Caco-2 (cell line): ENCODE measurements around the gene BTBD8. TPM values are rescaled to one million over a fixed set of nuclear protein-coding genes. Genes with fewer than 3 reads are reported as not detected.

Experiments
- BruUV-seq: library from RNA; stranded (reverse); fragments of 400-500 nt; replicated peaks from 2 replicates; lab custom pipeline; 2021; lab: Mats Ljungman, UMichigan
- CTCF ChIA-PET: fragments of 300-600 bp; sonication (Branson Sonifier 250); formaldehyde crosslinking; loops from one replicate; lab custom pipeline; 2022; ENCODE audit warnings: antibody characterized with exemption; lab: Charles Lee
- POLR2A ChIA-PET: fragments of 300-600 bp; sonication (Branson Sonifier 250); formaldehyde crosslinking; loops from one replicate; lab custom pipeline; 2022; ENCODE audit warnings: antibody characterized with exemption; lab: Charles Lee
- DNase-seq, 2 experiments: peaks; one replicate each; pipeline versions ENCODE4 v3.0.0 to v3.0.0-alpha.2; 2020 to 2022
- H3K27me3 ChIP-seq: replicated peaks from 2 replicates; pipeline ENCODE4 v1.6.0; 2011; ENCODE audit warnings: low read length; ENCODE audit not compliant: control insufficient read depth, insufficient read depth
- H3K36me3 ChIP-seq: 2 replicates; pipeline ENCODE4 v1.5.1; 2011; ENCODE audit warnings: low read length; ENCODE audit not compliant: control insufficient read depth, insufficient read depth
- H3K4me1 ChIP-seq: fragments of 250-450 bp; sonication (Bioruptor Pico); 2 replicates; pipeline ENCODE4 v1.5.1; 2020; ENCODE audit warnings: mild to moderate bottlenecking
- H3K4me3 ChIP-seq: 2 replicates; pipeline ENCODE4 v1.5.1; 2011; ENCODE audit warnings: low read depth, mild to moderate bottlenecking, control low read depth, low read length
- H3K9me3 ChIP-seq: fragments of 250-450 bp; sonication (Bioruptor Pico); 2 replicates; pipeline ENCODE4 v1.5.1; 2020; ENCODE audit warnings: mild to moderate bottlenecking, moderate library complexity
- H3K27ac Mint-ChIP-seq: one replicate; pipeline ENCODE4 v1.8.0; 2022; ENCODE audit warnings: mixed read lengths; ENCODE audit not compliant: unreplicated experiment
- H3K27me3 Mint-ChIP-seq: one replicate; pipeline ENCODE4 v1.8.0; 2022; ENCODE audit warnings: mixed read lengths; ENCODE audit not compliant: insufficient read depth, unreplicated experiment
- H3K36me3 Mint-ChIP-seq: one replicate; pipeline ENCODE4 v1.8.0; 2022; ENCODE audit warnings: mild to moderate bottlenecking, mixed read lengths; ENCODE audit not compliant: insufficient read depth, unreplicated experiment
- H3K4me1 Mint-ChIP-seq: one replicate; pipeline ENCODE4 v1.8.0; 2022; ENCODE audit warnings: low read depth, mixed read lengths; ENCODE audit not compliant: unreplicated experiment
- H3K4me3 Mint-ChIP-seq: one replicate; pipeline ENCODE4 v1.8.0; 2022; ENCODE audit warnings: mild to moderate bottlenecking, moderate library complexity, mixed read lengths; ENCODE audit not compliant: unreplicated experiment
- H3K9me3 Mint-ChIP-seq: one replicate; pipeline ENCODE4 v1.8.0; 2022; ENCODE audit warnings: mixed read lengths; ENCODE audit not compliant: unreplicated experiment
- CTCF ChIP-seq, 2 experiments: fragments of 200-600 bp in 1 of 2; IDR thresholded peaks; 1 replicate in 1 of 2; 2 replicates in 1 of 2; pipeline versions ENCODE4 v1.5.1 to v1.8.0; 2011 to 2022; ENCODE audit warnings: antibody characterized with exemption in 1 of 2, control low read depth in 1 of 2, inconsistent platforms in 1 of 2, low read depth in 1 of 2, low read length in 1 of 2, mild to moderate bottlenecking in 1 of 2, moderate library complexity in 1 of 2; ENCODE audit not compliant: insufficient read depth in 1 of 2, severe bottlenecking in 1 of 2, unreplicated experiment in 1 of 2
- intact Hi-C: fragments of 100-400 bp; cut with micrococcal nuclease; formaldehyde crosslinking; loops from one replicate; pipeline ENCODE4 v1.10.0; 2022; ENCODE audit not compliant: unreplicated experiment
- total RNA-seq: library from RNA; stranded (reverse); gene quantifications from 2 replicates; pipeline ENCODE4 v1.2.3, GENCODE V29; 2022

BTBD8 gene
- total RNA-seq, 1 experiment from 2014 or later: 1.1 TPM

GRCh38 chr1:92188436-92189255 lies 108.5 kb downstream of the BTBD8 start:
- Mint-ChIP-seq H3K4me3 (no peak overlapping the region), H3K27me3 (peaks cover 7% of the 10 kb centered on the region), H3K4me1 (no peaks in the 10 kb centered on the region), H3K27ac (no peak overlapping the region), H3K9me3 (no peaks in the 10 kb centered on the region), H3K36me3 (no peaks in the 10 kb centered on the region)
- Histone ChIP-seq H3K9me3 (no peaks in the 10 kb centered on the region), H3K4me3 (no peak overlapping the region), H3K27me3 (no peaks in the 10 kb centered on the region), H3K36me3 (no peaks in the 10 kb centered on the region), H3K4me1 (no peaks in the 10 kb centered on the region)
- ChIA-PET POLR2A (no interaction called here), CTCF (no interaction called here)
- no peak for TF ChIP-seq CTCF (IDR thresholded peaks at IDR 0.05; ENCODE audit: insufficient read depth in 1 of 2, low read depth in 1 of 2, low read length in 1 of 2, severe bottlenecking in 1 of 2, unreplicated experiment in 1 of 2)
- intact Hi-C loops: no loop called here
- no peak for DNase-seq
- no TSS peak for BruUV-seq

- no TSS peak for BruUV-seq
- DNase-seq: no peak
- POLR2A ChIA-PET: interaction anchor here (0.6 kb wide), 1 partner anchor 99 kb away, joined by 3 read pairs; no protein-coding TSS in a partner anchor
- Mint-ChIP-seq H3K27ac (no peak overlapping the region), H3K9me3 (no peaks in the 10 kb centered on the region), H3K4me1 (no peaks in the 10 kb centered on the region), H3K4me3 (no peak overlapping the region), H3K27me3 (peaks cover 7% of the 10 kb centered on the region), H3K36me3 (no peaks in the 10 kb centered on the region)
- intact Hi-C loops: no loop called here
- CTCF ChIA-PET: no interaction called here
- Histone ChIP-seq H3K4me1 (no peaks in the 10 kb centered on the region), H3K9me3 (no peaks in the 10 kb centered on the region), H3K27me3 (no peaks in the 10 kb centered on the region), H3K4me3 (no peak overlapping the region), H3K36me3 (no peaks in the 10 kb centered on the region)
- no peak for TF ChIP-seq CTCF (IDR thresholded peaks at IDR 0.05; ENCODE audit: insufficient read depth in 1 of 2, low read depth in 1 of 2, low read length in 1 of 2, severe bottlenecking in 1 of 2, unreplicated experiment in 1 of 2)
These were observed 111.6 kb downstream of the BTBD8 start for GRCh38 chr1:92191726-92192125.

- Histone ChIP-seq H3K4me3 (no peak overlapping the region), H3K36me3 (no peaks in the 10 kb centered on the region), H3K4me1 (no peaks in the 10 kb centered on the region), H3K27me3 (no peaks in the 10 kb centered on the region), H3K9me3 (no peaks in the 10 kb centered on the region)
- no peaks in the 10 kb centered on the region for H3K9me3 Mint-ChIP-seq
- TF ChIP-seq CTCF (IDR thresholded peaks at IDR 0.05; ENCODE audit: insufficient read depth in 1 of 2, low read depth in 1 of 2, low read length in 1 of 2, severe bottlenecking in 1 of 2, unreplicated experiment in 1 of 2): no peak
- no TSS peak for BruUV-seq
- DNase-seq: no peak
- POLR2A ChIA-PET: no interaction called here
- intact Hi-C loops: no loop called here
- no peak overlapping the region for H3K4me3 Mint-ChIP-seq
- H3K4me1 Mint-ChIP-seq: no peaks in the 10 kb centered on the region
- no peaks in the 10 kb centered on the region for H3K36me3 Mint-ChIP-seq
- H3K27ac Mint-ChIP-seq: no peak overlapping the region
- CTCF ChIA-PET: no interaction called here
- H3K27me3 Mint-ChIP-seq: peaks cover 5% of the 10 kb centered on the region
These were observed 112.1 kb downstream of the BTBD8 start for GRCh38 chr1:92192246-92192645.
